ENCODE results near the gene TRAPPC12.

DNA sequence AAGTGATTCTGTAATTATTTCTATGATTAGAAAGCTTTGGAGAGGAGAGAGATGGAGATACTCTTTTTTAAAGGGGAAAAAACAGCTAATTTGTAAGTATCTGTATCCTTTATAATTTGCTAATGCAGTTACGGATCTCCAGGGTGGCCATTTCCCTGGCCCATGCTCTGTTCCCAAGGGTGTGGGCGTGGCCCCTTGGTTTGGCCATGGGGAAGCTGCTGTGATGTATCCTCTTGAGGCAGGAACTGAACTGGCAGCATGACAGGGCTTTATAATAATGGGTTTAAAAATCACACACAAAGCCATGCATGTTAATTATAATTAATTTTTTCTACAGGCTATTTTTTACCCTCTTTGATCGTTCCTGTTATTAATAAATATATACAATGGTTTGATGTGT is 27.0 kb downstream of the TRAPPC12 start:
- TF ChIP-seq, protein P1, sequence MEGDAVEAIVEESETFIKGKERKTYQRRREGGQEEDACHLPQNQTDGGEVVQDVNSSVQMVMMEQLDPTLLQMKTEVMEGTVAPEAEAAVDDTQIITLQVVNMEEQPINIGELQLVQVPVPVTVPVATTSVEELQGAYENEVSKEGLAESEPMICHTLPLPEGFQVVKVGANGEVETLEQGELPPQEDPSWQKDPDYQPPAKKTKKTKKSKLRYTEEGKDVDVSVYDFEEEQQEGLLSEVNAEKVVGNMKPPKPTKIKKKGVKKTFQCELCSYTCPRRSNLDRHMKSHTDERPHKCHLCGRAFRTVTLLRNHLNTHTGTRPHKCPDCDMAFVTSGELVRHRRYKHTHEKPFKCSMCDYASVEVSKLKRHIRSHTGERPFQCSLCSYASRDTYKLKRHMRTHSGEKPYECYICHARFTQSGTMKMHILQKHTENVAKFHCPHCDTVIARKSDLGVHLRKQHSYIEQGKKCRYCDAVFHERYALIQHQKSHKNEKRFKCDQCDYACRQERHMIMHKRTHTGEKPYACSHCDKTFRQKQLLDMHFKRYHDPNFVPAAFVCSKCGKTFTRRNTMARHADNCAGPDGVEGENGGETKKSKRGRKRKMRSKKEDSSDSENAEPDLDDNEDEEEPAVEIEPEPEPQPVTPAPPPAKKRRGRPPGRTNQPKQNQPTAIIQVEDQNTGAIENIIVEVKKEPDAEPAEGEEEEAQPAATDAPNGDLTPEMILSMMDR (conservative IDR thresholded peaks at IDR 0.05; ENCODE audit: low read depth, low read length) = no peak
- TF ChIP-seq EZH2phosphoT487 (IDR thresholded peaks at IDR 0.05; ENCODE audit: borderline replicate concordance, low read length) = no peak

Measured in PC-3 (cell line).